Right lobe of liver (tissue), 6 donors: ENCODE measurements around the gene ARHGAP32. TPM values are rescaled to one million over a fixed set of nuclear protein-coding genes. Genes with fewer than 3 reads are reported as not detected.

Source experiments
- ATAC-seq, 4 donors: fragments of 200-7000 bp; cut with Tn5 transposase; one replicate each; pipeline ENCODE4 v1.9.1; 2020; ENCODE audit warnings: mild to moderate bottlenecking in 4 of 4, moderate library complexity in 4 of 4
- DNase-seq, 3 donors: peaks; one replicate each; pipeline ENCODE4 v3.0.0-alpha.2; 2020
- H3K27ac ChIP-seq, 3 donors: fragments of 200-600 bp; one replicate each; pipeline ENCODE4 v1.8.0; 2022
- H3K27me3 ChIP-seq, 2 donors: fragments of 200-600 bp; one replicate each; pipeline ENCODE4 v1.8.0; 2022
- H3K36me3 ChIP-seq, 4 donors: fragments of 200-600 bp; sonication (generic) in 1 of 4; one replicate each; pipeline versions ENCODE4 v1.5.1 to v1.8.0; 2017 to 2022; ENCODE audit warnings: control low read depth in 1 of 4
- H3K4me1 ChIP-seq, 4 donors: fragments of 200-600 bp; sonication (generic) in 1 of 4; one replicate each; pipeline versions ENCODE4 v1.5.1 to v1.8.0; 2017 to 2022; ENCODE audit warnings: control low read depth in 1 of 4
- H3K4me3 ChIP-seq, 3 donors: fragments of 200-600 bp; one replicate each; pipeline ENCODE4 v1.8.0; 2022
- H3K9me3 ChIP-seq, 4 donors: fragments of 200-600 bp; sonication (generic) in 1 of 4; one replicate each; pipeline versions ENCODE4 v1.5.1 to v1.8.0; 2017 to 2022; ENCODE audit warnings: control low read depth in 1 of 4
- CTCF ChIP-seq, 4 donors: fragments of 200-600 bp in 3 of 4; fragments of 450-650 bp in 1 of 4; IDR thresholded peaks; one replicate each; pipeline versions ENCODE4 v1.5.1 to v1.8.0; 2016 to 2022; ENCODE audit warnings: antibody characterized with exemption in 4 of 4, mild to moderate bottlenecking in 2 of 4
- POLR2A ChIP-seq: fragments of 450-650 bp; IDR thresholded peaks from one replicate; pipeline ENCODE4 v1.6.1; 2017; ENCODE audit warnings: antibody characterized with exemption, mild to moderate bottlenecking
- WGBS: methylation state at CpG from one replicate; pipeline ENCODE4 v1.1.6; 2018; ENCODE audit warnings: low coverage, low lambda C conversion rate; ENCODE audit not compliant: insufficient coverage; ENCODE audit errors: missing lambda C conversion rate; 5-methylcytosine and 5-hydroxymethylcytosine counted together
- intact Hi-C, 2 donors: fragments of 100-400 bp; cut with DNase I; formaldehyde crosslinking; loops; one replicate each; pipeline versions ENCODE4 v1.11.2 to v1.14.1; 2022
- total RNA-seq, 6 experiments: library from RNA; depleted of rRNA in 2 of 6; stranded (reverse); fragments of >200 nt in 2 of 6; fragmentation: NEBNext Ultra II Directional in 3 of 6; extraction: Animal tissue kit (Norgen Biotek cat#: 25700) in 3 of 6; gene quantifications; one replicate each; pipeline versions ENCODE4 v1.1.0 to v1.2.4, GENCODE V29; 2016 to 2023
- donor health status: DM: no; HTN: yes; CAD: no.
- donor health status: DM: no; HTN: no; CAD: no.
- donor health status: DM: no; HTN: no; CAD: no.
- donor health status: DM: no; HTN: yes; CAD: no.
- donor health status: DM: no; HTN: yes; CAD: no.

ARHGAP32 gene
- total RNA-seq, 6 experiments from 2014 or later = 5.0 to 12.3 (median 10.0) TPM

GRCh38 chr11:129117595-129118350 lies 74.4 kb downstream of the ARHGAP32 start:
- DNase-seq (peak in 1 of 3 donors; percentile 46), ATAC-seq (peak; percentile 84 to 91 (median 87))
- H3K9me3 ChIP-seq = no peaks in the 10 kb centered on the region
- WGBS = 18% methylated on average over 6 of the region's 6 CpGs
- H3K27ac ChIP-seq = no peak overlapping the region
- H3K4me3 ChIP-seq = no peak overlapping the region
- peaks cover 0 to 8% (median 0%) of the 10 kb centered on the region in 4 donors for H3K4me1 ChIP-seq
- H3K27me3 ChIP-seq = no peaks in the 10 kb centered on the region
- peak; percentile 76 to 91 (median 84) for TF ChIP-seq CTCF (IDR thresholded peaks at IDR 0.05)
- no peak for TF ChIP-seq POLR2A
- intact Hi-C loops = loop anchor here (10.0 kb wide), 2 partner anchors 207 to 217 kb away; no protein-coding TSS in a partner anchor
- H3K36me3 ChIP-seq = no peaks in the 10 kb centered on the region

GRCh38 chr11:129115652-129116586 lies 76.2 kb downstream of the ARHGAP32 start:
- H3K9me3 ChIP-seq = no peaks in the 10 kb centered on the region
- H3K27me3 ChIP-seq = no peaks in the 10 kb centered on the region
- intact Hi-C loops = loop anchor here (10.0 kb wide), 2 partner anchors 209 to 219 kb away; no protein-coding TSS in a partner anchor
- no peak overlapping the region for H3K4me3 ChIP-seq
- H3K27ac ChIP-seq = no peak overlapping the region
- no peak for TF ChIP-seq POLR2A
- no peak for TF ChIP-seq CTCF (IDR thresholded peaks at IDR 0.05)
- no peaks in the 10 kb centered on the region for H3K36me3 ChIP-seq
- H3K4me1 ChIP-seq = peaks cover 0 to 8% (median 0%) of the 10 kb centered on the region in 4 donors
- 13% methylated on average over 2 of the region's 2 CpGs for WGBS
- ATAC-seq = peak in 2 of 4 donors; percentile 33 to 41
- no peak for DNase-seq

- intact Hi-C loops = loop anchor here (10.0 kb wide), 2 partner anchors 215 to 225 kb away; no protein-coding TSS in a partner anchor
- Histone ChIP-seq H3K27ac (no peak overlapping the region), H3K4me3 (no peak overlapping the region), H3K4me1 (no peaks in the 10 kb centered on the region), H3K9me3 (no peaks in the 10 kb centered on the region), H3K27me3 (no peaks in the 10 kb centered on the region), H3K36me3 (no peaks in the 10 kb centered on the region)
- ATAC-seq = no peak
- no peak for TF ChIP-seq POLR2A
- TF ChIP-seq CTCF (IDR thresholded peaks at IDR 0.05) = no peak
- no peak for DNase-seq
- 100% methylated on average over 1 of the region's 1 CpG for WGBS
Observed at GRCh38 chr11:129109701-129110100, 82.4 kb downstream of the ARHGAP32 start.

GRCh38 chr11:129106788-129107187 lies 85.3 kb downstream of the ARHGAP32 start:
- no peaks in the 10 kb centered on the region for H3K27me3 ChIP-seq
- no peaks in the 10 kb centered on the region for H3K4me1 ChIP-seq
- H3K9me3 ChIP-seq = no peaks in the 10 kb centered on the region
- intact Hi-C loops = no loop called here
- H3K36me3 ChIP-seq = no peaks in the 10 kb centered on the region
- no peak overlapping the region for H3K27ac ChIP-seq
- ATAC-seq (no peak), DNase-seq (no peak)
- no peak overlapping the region for H3K4me3 ChIP-seq
- no peak for TF ChIP-seq POLR2A
- TF ChIP-seq CTCF (IDR thresholded peaks at IDR 0.05) = no peak
- WGBS = 75% methylated on average over 1 of the region's 1 CpG
